GM18867 (cell line): ENCODE results near the gene NKX6-1.

Source experiments
- ATAC-seq: cut with Tn5 transposase; IDR thresholded peaks from one replicate; pipeline ENCODE4 v1.9.1; 2021; ENCODE audit warnings: mild to moderate bottlenecking, moderate library complexity; ENCODE audit not compliant: unreplicated experiment

The NKX6-1 gene

GRCh38 chr4:84481077-84481859 is 17.8 kb downstream of the NKX6-1 start:
- ATAC-seq: no peak

GRCh38 chr4:84480082-84480481 is 19.0 kb downstream of the NKX6-1 start:
- ATAC-seq: no peak

- no peak for ATAC-seq
These were observed 19.4 kb downstream of the NKX6-1 start for GRCh38 chr4:84479663-84480062.

GRCh38 chr4:84477738-84478137 is 21.4 kb downstream of the NKX6-1 start:
- no peak for ATAC-seq

GRCh38 chr4:84474107-84474506 is 25.0 kb downstream of the NKX6-1 start:
- no peak for ATAC-seq

- ATAC-seq: no peak
These were observed 26.9 kb downstream of the NKX6-1 start for GRCh38 chr4:84472154-84472553.

- no peak for ATAC-seq
These were observed 28.8 kb downstream of the NKX6-1 start for GRCh38 chr4:84470204-84470785.

GRCh38 chr4:84467601-84468000 is 31.5 kb downstream of the NKX6-1 start:
- ATAC-seq: no peak

- ATAC-seq: no peak
These were observed 39.3 kb downstream of the NKX6-1 start for GRCh38 chr4:84459783-84460182.

- ATAC-seq: no peak
These were observed 42.9 kb downstream of the NKX6-1 start for GRCh38 chr4:84456157-84456556.

- ATAC-seq: no peak
These were observed 43.4 kb downstream of the NKX6-1 start for GRCh38 chr4:84455697-84456096.

GRCh38 chr4:84451546-84451945 is 47.5 kb downstream of the NKX6-1 start:
- ATAC-seq: no peak

GRCh38 chr4:84443523-84443922 is 55.6 kb downstream of the NKX6-1 start:
- no peak for ATAC-seq

GRCh38 chr4:84442778-84443177 is 56.3 kb downstream of the NKX6-1 start:
- ATAC-seq: no peak
